Myocyte (in vitro differentiated cells): ENCODE results near the gene NCKAP1. TPM values are rescaled to one million over a fixed set of nuclear protein-coding genes. Genes with fewer than 3 reads are reported as not detected.

Source experiments
- DNase-seq: peaks from one replicate; pipeline ENCODE4 v3.0.0-alpha.2; 2012; ENCODE audit warnings: low read depth
- total RNA-seq: library from RNA; depleted of rRNA; stranded (reverse); fragments of >200 nt; gene quantifications from 2 replicates; pipeline ENCODE4 v1.2.3, GENCODE V29; 2014

The NCKAP1 gene
- total RNA-seq, 1 donor from 2014 or later: 133 TPM

GRCh38 chr2:182950546-182950945 is 87.7 kb downstream of the NCKAP1 start:
- DNase-seq: no peak

- DNase-seq: peak; percentile 51
These were observed 88.6 kb downstream of the NCKAP1 start for GRCh38 chr2:182949572-182950189.

- no peak for DNase-seq
These were observed 89.2 kb downstream of the NCKAP1 start for GRCh38 chr2:182949052-182949451.

- no peak for DNase-seq
These were observed 91.3 kb downstream of the NCKAP1 start for GRCh38 chr2:182946958-182947369.

DNA sequence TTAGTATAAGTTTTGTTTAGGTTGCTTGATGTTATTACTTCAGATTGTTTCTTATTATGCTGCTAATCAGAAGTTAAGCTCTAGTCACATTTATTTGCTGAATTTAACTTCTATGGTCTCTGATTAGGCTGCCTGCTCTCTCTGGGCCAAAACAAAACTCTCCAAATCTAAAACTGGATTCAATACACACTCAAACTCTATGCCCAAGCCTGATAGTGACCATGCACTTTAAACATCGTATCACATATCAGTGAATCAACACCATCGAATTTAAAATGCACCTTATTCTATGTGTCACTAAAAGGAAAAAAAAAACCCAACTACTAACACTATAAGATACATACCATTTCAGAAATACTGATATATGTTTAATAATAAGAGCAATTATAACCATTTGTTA is 94.9 kb downstream of the NCKAP1 start:
- DNase-seq: no peak

GRCh38 chr2:182942756-182943155 is 95.5 kb downstream of the NCKAP1 start:
- DNase-seq: no peak

DNA sequence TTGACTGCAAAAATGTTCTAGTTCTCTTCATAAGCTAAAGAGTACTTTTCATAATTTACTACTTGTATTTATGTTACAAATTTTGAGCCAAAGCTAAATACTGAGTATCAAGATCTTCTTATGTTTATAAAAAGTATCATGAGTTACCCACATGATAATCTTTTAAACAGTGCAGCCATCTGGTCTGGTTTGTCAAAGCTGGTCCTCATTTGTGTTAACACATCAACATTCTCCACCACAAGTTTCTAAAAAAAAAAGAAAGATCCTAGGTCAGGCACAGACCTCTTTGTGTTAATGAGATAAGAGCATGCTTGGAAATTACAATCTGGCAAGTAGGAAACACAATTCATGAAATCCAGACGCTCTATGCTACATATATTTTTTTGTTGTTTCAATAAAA is 96.3 kb downstream of the NCKAP1 start:
- DNase-seq: peak; percentile 87

DNA sequence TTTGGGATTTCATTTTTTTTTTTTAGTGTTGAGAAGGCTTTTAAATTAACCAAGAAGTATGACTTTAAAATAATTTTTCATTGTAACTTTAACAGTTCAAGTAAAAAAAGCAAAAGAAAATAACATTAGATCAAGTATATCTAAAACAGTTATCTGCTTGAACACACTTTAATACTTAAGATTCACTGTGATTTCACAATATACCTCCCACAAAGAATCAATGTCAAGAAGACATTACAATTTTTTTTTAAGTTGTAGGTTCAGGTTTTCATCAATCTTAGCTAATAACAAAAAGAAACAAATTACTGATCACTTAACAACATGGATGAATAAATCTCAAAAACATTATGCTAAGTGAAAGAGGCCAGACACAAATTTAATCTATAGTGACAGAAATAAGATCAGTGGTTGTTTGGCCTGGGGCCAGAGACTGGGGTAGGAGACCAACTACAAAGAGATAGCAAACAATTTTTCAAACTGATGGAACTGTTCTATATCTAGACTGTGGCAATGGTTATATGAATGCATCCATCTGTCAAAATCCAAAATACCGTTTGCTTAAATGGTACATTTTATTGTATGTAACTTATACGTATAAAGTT is 97.0 kb downstream of the NCKAP1 start:
- peak; percentile 43 for DNase-seq

- no peak for DNase-seq
These were observed 100.4 kb downstream of the NCKAP1 start for GRCh38 chr2:182937870-182938269.

DNA sequence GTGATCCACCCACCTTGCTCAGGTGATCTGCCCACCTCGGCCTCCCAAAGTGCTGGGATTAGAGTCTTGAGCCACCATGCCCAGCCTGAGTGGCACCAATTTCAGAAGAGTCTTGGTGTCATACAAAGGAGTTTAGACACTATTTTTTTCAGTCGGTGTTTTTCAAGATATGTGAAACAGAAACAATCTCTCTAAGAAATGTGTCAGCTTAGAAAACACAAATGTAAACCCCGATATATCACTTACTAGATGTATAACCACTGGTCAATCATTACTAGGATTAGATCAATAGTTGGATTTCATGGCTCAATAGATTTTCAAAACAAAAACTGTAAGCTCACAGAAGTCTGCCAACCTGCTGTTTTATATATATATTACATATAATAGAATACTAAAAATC is 104.6 kb downstream of the NCKAP1 start:
- DNase-seq: no peak

- no peak for DNase-seq
These were observed 108.3 kb downstream of the NCKAP1 start for GRCh38 chr2:182929972-182930371.

DNA sequence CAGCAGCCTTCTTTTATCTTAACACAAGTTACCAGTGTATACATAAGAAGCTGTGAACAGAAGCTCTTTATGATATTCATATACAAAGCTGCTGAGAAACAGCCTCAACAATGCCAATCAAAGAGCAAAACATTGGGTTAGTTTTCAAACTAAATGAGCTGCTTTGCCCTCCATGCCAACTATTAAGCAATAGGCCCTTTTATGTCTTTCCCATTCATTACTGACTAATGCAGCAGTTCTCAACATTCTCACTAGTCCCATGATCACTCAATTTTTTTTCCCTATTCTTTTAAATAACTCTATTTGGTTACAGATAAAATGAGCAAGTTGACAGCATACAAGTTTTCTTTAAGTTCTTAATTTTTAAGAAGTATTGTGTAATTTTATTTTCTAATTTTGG is 114.0 kb downstream of the NCKAP1 start:
- DNase-seq: peak; percentile 21

DNA sequence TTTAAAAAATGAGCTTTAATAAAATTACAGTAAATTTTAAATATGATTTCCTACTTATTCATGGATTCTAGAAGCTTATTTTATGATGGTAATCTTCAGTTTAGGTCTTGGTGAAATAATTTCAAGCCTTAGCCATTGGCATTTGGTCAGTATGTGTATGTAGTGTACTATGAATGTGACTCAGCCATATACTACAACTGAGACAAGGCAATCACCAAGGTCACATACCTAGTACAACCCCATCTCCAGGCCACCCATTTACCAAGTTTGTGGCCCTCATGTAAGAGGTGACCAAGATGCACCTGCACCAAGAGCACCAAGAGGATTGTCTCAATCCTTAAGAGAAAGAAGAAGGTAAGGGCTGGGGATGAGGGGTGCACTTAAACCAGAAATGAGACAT is 117.0 kb downstream of the NCKAP1 start:
- no peak for DNase-seq

DNA sequence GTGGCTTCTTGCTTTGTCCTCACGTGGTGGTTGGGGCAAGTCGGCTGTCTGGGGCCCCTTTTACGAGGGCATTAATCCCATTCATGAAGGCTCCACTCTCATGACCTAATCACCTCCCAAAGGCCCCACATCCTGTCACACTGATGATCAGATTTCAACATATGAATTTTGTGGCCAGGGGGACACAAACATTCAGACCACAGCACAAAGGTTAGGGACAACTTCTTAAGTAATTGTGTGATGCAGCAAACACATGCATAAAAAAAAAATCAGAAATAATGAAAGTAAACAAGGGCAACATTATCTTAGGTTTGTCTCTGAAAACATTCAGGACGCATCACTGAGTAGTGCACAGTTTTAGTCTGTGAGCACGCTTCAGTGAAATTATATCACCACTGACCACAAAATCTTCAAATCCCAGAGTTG is 117.6 kb downstream of the NCKAP1 start:
- peak; percentile 28 for DNase-seq

DNA sequence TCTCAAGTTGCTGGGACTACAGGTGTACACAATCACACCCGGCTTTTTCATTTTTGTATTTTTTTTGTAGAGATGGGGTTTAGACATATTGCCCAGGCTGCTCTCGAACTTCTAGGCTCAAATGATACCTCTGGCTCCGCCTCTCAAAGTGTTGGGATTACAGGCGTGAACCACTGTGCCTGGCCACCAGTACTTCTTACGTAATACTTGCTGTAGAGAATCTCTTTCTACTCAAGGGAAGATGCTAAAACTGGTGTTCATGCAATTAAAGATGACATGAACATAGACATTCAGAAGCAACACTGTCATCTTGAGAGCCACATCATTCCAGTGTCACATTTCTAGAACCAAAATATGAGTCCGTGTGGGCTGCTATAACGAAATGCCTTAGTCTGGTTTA is 118.2 kb downstream of the NCKAP1 start:
- no peak for DNase-seq

- DNase-seq: no peak
These were observed 119.2 kb downstream of the NCKAP1 start for GRCh38 chr2:182918961-182919652.

DNA sequence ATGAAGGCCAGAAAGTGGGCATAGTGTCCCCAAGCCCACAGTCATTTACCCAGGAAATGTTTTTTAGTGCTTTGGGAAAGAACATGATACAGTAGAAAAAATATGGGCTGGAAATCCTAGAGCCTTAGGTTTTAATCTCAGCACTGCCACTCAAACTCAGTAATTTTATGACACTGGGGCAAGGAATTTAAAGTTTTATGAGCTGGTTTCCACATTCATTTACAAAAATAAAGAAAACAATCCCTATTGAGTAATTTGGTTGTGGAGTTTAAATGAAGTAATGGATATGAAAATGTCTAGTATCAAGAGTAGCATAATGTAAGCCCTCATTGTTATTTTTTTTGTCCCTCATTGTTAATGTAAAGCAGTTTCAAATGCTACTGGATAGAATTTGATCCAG is 120.3 kb downstream of the NCKAP1 start:
- no peak for DNase-seq

- no peak for DNase-seq
These were observed 121.8 kb downstream of the NCKAP1 start for GRCh38 chr2:182916417-182916816.

DNA sequence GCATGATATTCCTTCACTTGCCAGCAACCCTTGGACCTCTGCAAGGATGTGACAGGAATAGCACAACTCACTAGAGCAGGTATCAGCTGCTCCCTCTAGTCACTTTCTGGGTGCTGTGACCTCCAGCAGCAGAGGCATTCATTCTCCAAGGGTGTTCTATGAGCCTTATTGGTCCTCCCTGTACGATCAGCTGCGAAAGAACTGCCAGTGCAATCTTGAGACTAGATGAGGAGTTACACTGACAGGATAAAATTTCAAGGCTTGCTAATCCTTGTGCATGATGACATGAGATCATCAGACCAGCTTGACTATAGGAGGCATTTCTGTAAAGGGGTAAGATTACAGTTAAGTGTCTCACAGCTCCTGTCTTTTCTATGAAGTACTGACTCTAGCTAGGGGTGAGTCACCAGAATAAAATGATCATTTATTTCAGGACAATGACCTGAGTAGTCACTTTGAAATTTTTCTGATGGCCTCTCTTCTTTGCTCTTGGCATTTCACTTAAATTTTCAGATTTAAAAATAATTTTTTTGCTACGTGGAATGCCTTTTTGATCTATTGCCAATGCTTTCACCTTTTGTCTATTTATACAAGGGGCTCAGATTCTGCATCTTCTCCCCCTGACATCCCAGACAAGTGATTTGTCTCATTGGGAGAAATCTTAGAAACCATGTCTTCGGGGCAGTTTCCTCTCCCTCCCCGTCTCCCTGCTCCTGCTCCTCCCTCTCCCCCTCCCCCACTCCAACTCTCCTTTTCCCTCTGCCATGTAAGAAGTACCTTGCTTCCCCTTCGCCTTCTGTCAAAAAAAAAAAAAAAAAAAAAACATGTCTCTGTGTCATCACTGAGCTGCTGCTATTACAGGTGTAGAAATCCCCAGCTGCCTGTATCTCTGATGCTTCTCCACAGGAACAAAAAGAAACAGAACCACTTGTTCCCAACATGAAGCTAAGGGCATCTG is 122.6 kb downstream of the NCKAP1 start:
- DNase-seq: peak; percentile 93

DNA sequence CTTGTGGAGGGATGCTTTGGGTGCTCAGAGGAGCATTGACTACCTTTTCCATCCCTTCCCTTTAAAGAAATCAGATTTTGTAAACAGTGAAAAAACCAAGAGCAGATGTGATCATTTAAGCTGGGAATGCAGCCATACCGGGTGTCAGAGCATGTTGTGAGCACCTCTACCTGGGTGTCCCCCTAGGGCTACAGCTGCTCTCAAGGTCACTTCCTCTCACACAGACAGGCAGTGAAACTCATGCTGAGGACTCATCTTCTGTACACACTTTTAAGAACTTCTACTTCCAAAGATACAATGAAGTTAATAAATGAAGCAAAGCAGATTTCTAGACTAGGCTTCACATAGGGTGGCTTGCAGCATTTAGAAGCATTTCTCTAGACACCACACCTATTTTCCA is 123.4 kb downstream of the NCKAP1 start:
- no peak for DNase-seq

DNA sequence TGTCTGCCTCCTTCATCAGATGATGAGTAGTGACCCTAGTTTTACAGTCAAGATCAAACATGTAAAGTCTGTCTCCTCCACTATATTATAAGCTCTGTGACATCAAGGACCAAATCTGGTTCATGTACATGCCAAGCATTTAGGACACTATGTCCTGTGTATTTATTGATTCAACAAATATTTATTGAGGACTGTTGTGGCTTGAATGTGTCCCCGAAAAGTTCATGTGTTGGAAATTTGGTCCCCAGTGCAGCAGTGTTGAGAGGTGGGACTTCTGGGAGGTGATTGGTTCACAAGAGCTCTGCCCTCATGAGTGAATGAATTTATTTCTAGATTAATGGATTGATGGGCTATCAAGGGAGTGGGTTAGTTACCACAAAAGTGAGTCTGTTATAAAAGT is 125.2 kb downstream of the NCKAP1 start:
- no peak for DNase-seq

- DNase-seq: no peak
These were observed 125.7 kb downstream of the NCKAP1 start for GRCh38 chr2:182912518-182912915.
